ENCODE measurements around the gene FSTL3.

The FSTL3 gene

GRCh38 chr19:633786-634639 lies 42.2 kb upstream of the FSTL3 start:
- DNase-seq (ENCODE audit: extremely low read depth, low read depth): no peak
- H3K4me3 ChIP-seq (replicated peaks; ENCODE audit: low read depth, low read length): peak overlapping the region; percentile 94
- TF ChIP-seq, protein P1, sequence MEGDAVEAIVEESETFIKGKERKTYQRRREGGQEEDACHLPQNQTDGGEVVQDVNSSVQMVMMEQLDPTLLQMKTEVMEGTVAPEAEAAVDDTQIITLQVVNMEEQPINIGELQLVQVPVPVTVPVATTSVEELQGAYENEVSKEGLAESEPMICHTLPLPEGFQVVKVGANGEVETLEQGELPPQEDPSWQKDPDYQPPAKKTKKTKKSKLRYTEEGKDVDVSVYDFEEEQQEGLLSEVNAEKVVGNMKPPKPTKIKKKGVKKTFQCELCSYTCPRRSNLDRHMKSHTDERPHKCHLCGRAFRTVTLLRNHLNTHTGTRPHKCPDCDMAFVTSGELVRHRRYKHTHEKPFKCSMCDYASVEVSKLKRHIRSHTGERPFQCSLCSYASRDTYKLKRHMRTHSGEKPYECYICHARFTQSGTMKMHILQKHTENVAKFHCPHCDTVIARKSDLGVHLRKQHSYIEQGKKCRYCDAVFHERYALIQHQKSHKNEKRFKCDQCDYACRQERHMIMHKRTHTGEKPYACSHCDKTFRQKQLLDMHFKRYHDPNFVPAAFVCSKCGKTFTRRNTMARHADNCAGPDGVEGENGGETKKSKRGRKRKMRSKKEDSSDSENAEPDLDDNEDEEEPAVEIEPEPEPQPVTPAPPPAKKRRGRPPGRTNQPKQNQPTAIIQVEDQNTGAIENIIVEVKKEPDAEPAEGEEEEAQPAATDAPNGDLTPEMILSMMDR (IDR thresholded peaks at IDR 0.05; ENCODE audit: low read depth, low read length, missing control alignments): no peak

DNA sequence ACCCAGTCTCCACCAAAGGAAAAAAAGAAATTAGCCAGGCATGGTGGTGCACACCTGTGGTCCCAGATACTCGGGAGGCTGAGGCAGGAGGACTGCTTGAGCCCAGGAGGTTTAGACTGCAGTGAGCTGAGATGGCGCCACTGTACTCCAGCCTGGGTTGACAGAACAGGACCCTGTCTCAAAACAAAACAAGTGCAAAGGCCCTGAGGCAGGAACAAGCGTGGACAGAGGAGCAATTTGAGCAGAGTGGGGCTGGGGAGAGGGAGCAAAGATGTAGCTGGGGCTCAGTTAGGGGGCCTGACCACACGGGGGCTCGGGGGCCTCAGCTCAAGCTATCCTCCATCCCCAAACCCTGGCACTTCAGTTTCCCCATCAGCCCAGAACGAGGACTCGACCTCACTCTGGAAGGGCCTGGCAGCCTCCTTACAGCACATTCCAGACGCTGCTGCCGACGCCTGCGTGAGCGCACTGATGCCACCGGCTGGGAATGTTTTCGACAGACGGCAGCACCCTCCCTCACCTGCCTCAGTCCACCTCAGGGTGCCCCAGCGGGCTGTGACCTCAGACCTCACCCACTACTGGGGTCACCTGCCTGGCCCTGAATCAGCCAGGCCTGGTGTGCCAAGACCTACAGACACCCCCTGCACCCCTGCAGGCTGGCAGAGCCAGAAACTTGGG lies 41.1 kb upstream of the FSTL3 start:
- no peak for DNase-seq (ENCODE audit: extremely low read depth, low read depth)
- TF ChIP-seq, protein P1 (IDR thresholded peaks at IDR 0.05; ENCODE audit: low read depth, low read length, missing control alignments): no peak

DNA sequence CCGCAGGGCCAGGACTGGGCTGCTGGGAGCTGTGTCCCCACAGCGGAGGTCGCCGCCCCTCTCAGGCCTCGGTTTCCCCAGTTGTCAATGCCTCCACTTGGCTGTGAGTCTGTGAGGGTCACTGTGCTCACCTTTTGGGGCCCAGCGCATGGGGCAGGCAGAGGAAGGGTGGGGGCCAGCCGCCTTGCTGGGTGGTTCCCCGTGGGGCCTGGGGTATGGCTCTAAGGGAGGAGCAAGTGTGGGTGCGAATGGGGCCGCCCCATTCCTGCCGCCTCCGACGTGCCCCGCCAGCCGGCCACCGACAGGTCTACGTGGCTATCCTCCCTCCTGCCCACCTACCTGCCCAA lies 37.3 kb upstream of the FSTL3 start:
- H3K4me3 ChIP-seq (replicated peaks; ENCODE audit: low read depth, low read length): no peak overlapping the region
- DNase-seq (ENCODE audit: extremely low read depth, low read depth): no peak
- TF ChIP-seq, protein P1 (IDR thresholded peaks at IDR 0.05; ENCODE audit: low read depth, low read length, missing control alignments): no peak

More for the DNA sequence above, 41.1 kb upstream of the FSTL3 start:
- no peak overlapping the region for H3K4me3 ChIP-seq (replicated peaks; ENCODE audit: low read depth, low read length)

DNA sequence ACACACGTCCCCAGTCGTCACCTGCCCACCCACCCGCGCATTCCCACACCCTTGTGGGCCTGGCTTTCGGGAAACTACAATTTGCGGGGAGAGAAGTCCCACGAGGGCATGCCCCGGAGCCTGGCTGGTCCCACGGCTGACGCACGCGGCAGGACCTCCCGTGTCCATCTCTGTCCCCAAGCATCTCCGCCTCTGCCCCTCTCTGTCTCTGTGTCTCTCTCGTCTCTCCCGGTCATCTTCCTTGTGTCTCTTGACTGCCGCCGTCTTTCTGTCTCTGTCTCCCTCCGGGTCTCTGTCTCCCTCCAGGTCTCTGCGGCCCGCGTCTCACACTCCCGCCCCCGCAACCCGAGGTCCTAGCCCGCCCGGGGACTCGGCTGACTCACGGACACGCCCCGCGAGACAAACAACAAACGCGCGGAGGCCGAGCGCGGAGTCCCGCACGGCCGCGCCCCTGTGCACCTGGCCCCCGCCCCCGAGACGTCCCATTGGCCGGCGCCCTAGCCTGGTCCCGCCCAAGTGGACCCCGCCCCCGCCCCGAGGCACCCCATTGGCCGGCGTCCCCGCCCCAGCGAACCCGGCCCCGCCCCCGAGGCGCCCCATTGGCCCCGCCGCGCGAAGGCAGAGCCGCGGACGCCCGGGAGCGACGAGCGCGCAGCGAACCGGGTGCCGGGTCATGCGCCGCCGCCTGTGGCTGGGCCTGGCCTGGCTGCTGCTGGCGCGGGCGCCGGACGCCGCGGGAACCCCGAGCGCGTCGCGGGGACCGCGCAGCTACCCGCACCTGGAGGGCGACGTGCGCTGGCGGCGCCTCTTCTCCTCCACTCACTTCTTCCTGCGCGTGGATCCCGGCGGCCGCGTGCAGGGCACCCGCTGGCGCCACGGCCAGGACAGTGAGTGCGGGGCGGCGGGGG lies 36.7 kb upstream of the FSTL3 start, which contains the start of gene FGF22:
Gene FGF22 (plus strand): TSS at position 627 of the 908 bp plus-strand sequence. CDS start 47 bp downstream, at position 674.
- peak within 1 kb of the TSS; percentile 24 for H3K4me3 ChIP-seq (replicated peaks; ENCODE audit: low read depth, low read length)
- TF ChIP-seq, protein P1 (IDR thresholded peaks at IDR 0.05; ENCODE audit: low read depth, low read length, missing control alignments): no peak
- no peak for DNase-seq (ENCODE audit: extremely low read depth, low read depth)

GRCh38 chr19:640161-640558 lies 36.0 kb upstream of the FSTL3 start:
- TF ChIP-seq, protein P1 (IDR thresholded peaks at IDR 0.05; ENCODE audit: low read depth, low read length, missing control alignments): no peak
- DNase-seq (ENCODE audit: extremely low read depth, low read depth): no peak
- no peak overlapping the region for H3K4me3 ChIP-seq (replicated peaks; ENCODE audit: low read depth, low read length)

DNA sequence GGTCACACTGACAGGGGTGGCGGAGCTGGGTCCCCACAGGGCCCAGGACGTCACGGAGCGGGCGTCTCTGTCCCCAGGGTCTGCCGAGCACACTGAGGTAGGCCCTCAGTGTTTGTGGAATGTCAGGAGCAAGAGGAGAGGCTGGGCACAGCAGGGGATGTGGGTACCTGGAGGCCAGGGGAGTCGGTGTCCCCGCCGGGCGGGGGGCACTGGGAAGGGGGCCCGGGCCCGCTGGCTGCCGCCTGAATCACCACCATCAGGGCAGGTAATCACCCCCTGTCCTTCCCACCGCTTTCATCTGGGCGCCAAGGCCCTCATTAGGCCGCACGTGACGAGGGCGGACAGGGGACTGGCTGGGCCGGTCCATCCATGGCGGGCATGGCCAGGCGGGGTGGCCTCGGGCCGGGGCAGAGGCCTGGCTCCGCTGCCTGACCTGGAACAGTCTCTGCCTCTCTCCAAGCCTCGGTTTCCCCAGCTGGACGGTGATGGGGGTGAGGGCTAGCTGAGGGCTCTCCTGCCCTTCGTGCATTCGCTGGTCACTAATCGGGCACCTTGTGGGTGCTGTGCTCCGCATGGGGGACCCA lies 35.5 kb upstream of the FSTL3 start:
- H3K4me3 ChIP-seq (replicated peaks; ENCODE audit: low read depth, low read length): no peak overlapping the region
- no peak for DNase-seq (ENCODE audit: extremely low read depth, low read depth)
- TF ChIP-seq, protein P1 (IDR thresholded peaks at IDR 0.05; ENCODE audit: low read depth, low read length, missing control alignments): no peak
